ENCODE measurements around the gene SIM1.

The SIM1 gene

GRCh38 chr6:100404051-100404450, 60.7 kb downstream of the SIM1 start:
- no peak for DNase-seq (ENCODE audit: low read depth)
- TF ChIP-seq MAX (IDR thresholded peaks at IDR 0.05; ENCODE audit: low read depth, low read length) = no peak
- TF ChIP-seq, protein P1, sequence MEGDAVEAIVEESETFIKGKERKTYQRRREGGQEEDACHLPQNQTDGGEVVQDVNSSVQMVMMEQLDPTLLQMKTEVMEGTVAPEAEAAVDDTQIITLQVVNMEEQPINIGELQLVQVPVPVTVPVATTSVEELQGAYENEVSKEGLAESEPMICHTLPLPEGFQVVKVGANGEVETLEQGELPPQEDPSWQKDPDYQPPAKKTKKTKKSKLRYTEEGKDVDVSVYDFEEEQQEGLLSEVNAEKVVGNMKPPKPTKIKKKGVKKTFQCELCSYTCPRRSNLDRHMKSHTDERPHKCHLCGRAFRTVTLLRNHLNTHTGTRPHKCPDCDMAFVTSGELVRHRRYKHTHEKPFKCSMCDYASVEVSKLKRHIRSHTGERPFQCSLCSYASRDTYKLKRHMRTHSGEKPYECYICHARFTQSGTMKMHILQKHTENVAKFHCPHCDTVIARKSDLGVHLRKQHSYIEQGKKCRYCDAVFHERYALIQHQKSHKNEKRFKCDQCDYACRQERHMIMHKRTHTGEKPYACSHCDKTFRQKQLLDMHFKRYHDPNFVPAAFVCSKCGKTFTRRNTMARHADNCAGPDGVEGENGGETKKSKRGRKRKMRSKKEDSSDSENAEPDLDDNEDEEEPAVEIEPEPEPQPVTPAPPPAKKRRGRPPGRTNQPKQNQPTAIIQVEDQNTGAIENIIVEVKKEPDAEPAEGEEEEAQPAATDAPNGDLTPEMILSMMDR (IDR thresholded peaks at IDR 0.05; ENCODE audit: low read depth, low read length) = no peak
- no peak for TF ChIP-seq POLR2A (IDR thresholded peaks at IDR 0.05; ENCODE audit: extremely low read depth, insufficient read length)
- TF ChIP-seq MYC (IDR thresholded peaks at IDR 0.05; ENCODE audit: low read depth, low read length) = no peak
- H3K4me3 ChIP-seq (ENCODE audit: low read depth, low read length) = no peak overlapping the region

DNA sequence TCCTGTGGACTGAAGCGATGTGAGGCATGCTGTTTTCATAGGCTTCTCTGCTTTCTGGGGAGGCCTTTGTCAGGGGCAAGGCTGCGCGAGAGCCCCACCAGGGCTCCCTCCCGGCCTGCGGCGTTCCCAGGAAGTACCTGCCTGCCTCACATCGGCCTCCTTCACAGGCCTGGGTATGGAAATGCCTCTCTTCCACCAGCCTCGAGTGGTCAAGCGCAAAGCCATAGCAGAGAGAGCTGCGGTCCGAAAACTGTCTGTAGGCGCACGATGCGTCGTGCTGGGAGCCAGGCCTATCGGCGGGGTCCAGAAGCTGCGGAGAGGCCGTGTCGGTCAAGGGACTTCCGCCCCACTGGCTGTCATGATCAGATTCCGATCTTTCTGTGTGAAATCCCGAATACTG, 71.2 kb downstream of the SIM1 start:
- no peak overlapping the region for H3K4me3 ChIP-seq (ENCODE audit: low read depth, low read length)
- TF ChIP-seq MAX (IDR thresholded peaks at IDR 0.05; ENCODE audit: low read depth, low read length) = no peak
- TF ChIP-seq POLR2A (IDR thresholded peaks at IDR 0.05; ENCODE audit: extremely low read depth, insufficient read length) = no peak
- no peak for TF ChIP-seq MYC (IDR thresholded peaks at IDR 0.05; ENCODE audit: low read depth, low read length)
- TF ChIP-seq, protein P1 (IDR thresholded peaks at IDR 0.05; ENCODE audit: low read depth, low read length) = no peak
- DNase-seq (ENCODE audit: low read depth) = no peak

GRCh38 chr6:100392423-100392822, 72.3 kb downstream of the SIM1 start:
- no peak for DNase-seq (ENCODE audit: low read depth)
- TF ChIP-seq MYC (IDR thresholded peaks at IDR 0.05; ENCODE audit: low read depth, low read length) (no peak), MAX (IDR thresholded peaks at IDR 0.05; ENCODE audit: low read depth, low read length) (no peak), POLR2A (IDR thresholded peaks at IDR 0.05; ENCODE audit: extremely low read depth, insufficient read length) (no peak)
- TF ChIP-seq, protein P1 (IDR thresholded peaks at IDR 0.05; ENCODE audit: low read depth, low read length) = no peak
- H3K4me3 ChIP-seq (ENCODE audit: low read depth, low read length) = no peak overlapping the region

DNA sequence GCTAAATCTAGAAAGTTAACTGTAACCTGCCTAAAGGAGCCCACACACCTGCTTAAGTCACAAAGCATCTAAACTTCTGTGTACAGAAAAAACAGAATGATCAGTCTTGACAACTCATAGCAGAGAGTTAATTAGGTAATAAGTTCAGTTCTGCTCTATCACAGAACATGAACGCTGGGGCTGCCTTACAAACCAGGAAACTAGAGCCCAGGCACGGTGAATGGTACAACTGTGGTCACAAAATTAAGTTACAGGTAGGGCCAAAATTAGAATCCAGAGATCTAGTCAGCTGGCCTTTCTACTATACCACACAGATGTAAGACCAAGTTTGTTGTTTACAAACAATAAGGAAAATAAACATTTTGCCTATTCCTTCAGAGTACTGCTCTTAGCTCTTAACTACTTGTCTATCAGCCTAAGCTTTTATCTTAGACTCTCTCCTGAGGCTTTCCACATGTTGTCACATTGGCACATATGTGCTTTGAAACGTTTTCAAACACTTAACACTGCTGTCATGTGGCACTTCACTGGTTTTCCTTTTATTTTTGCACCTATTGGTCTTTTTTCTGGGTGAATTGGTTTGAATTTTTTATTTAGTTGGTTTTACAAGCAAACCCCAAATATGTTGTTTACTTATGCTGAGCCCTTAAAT, 75.7 kb downstream of the SIM1 start:
- no peak overlapping the region for H3K4me3 ChIP-seq (ENCODE audit: low read depth, low read length)
- DNase-seq (ENCODE audit: low read depth) = no peak
- TF ChIP-seq MAX (IDR thresholded peaks at IDR 0.05; ENCODE audit: low read depth, low read length) (no peak), POLR2A (IDR thresholded peaks at IDR 0.05; ENCODE audit: extremely low read depth, insufficient read length) (no peak), MYC (IDR thresholded peaks at IDR 0.05; ENCODE audit: low read depth, low read length) (no peak)
- TF ChIP-seq, protein P1 (IDR thresholded peaks at IDR 0.05; ENCODE audit: low read depth, low read length) = no peak

- no peak overlapping the region for H3K4me3 ChIP-seq (ENCODE audit: low read depth, low read length)
- TF ChIP-seq MAX (IDR thresholded peaks at IDR 0.05; ENCODE audit: low read depth, low read length) (no peak), POLR2A (IDR thresholded peaks at IDR 0.05; ENCODE audit: extremely low read depth, insufficient read length) (no peak), MYC (IDR thresholded peaks at IDR 0.05; ENCODE audit: low read depth, low read length) (no peak)
- TF ChIP-seq, protein P1 (IDR thresholded peaks at IDR 0.05; ENCODE audit: low read depth, low read length) = no peak
- no peak for DNase-seq (ENCODE audit: low read depth)
Measured at GRCh38 chr6:100382767-100383195, 81.9 kb downstream of the SIM1 start.
